ENCODE measurements around the gene PCDHGA9.

GRCh38 chr5:141430332-141431113, 27.9 kb downstream of the PCDHGA9 start, which contains the start of gene PCDHGA12:
- TF ChIP-seq CTCF (IDR thresholded peaks at IDR 0.05; ENCODE audit: low read depth, low read length) = no peak
- TF ChIP-seq EZH2phosphoT487 (IDR thresholded peaks at IDR 0.05; ENCODE audit: low read depth) = no peak

All from OCI-LY3 (cell line).